Stimulated activated CD8-positive, alpha-beta memory T cell treated with anti-CD3 and anti-CD28 coated beads, Interleukin-12 subunit alpha, Interleukin-12 subunit beta, amount 100 ng/mL, for 24 hours (primary cell): ENCODE results near the gene PINK1.
"Not testable (repeated sequence)": the region's sequence is repeated elsewhere in the genome, so short reads cannot be mapped to it uniquely, and the experiment has no call there.

Experiments
- DNase-seq: peaks from one replicate; pipeline ENCODE4 v3.0.0-alpha.2; 2020; ENCODE audit errors: extremely low read depth

The PINK1 gene

DNA sequence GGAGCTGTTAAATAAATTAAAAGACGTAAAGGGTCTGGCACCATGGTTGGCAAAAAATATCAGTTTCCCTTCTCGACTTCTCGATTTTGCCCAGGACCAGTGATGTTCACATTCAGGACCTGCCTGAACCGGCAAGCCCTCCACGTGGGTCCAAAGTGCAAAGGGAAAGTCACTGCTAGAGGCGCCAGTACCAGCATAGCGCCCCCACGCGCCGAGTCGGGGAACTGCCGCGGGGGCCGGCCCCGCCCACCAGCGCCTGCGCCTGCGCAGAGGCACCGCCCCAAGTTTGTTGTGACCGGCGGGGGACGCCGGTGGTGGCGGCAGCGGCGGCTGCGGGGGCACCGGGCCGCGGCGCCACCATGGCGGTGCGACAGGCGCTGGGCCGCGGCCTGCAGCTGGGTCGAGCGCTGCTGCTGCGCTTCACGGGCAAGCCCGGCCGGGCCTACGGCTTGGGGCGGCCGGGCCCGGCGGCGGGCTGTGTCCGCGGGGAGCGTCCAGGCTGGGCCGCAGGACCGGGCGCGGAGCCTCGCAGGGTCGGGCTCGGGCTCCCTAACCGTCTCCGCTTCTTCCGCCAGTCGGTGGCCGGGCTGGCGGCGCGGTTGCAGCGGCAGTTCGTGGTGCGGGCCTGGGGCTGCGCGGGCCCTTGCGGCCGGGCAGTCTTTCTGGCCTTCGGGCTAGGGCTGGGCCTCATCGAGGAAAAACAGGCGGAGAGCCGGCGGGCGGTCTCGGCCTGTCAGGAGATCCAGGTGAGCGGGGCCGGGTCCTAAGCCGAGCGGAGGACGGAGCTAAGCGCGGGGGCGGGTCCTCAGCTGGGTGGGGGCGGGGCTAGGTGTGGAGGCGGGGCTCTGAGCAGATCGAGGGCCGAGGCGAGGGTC lies at the start of gene PINK1:
TSS of gene PINK1 (plus strand) at position 269 of the 875 bp plus-strand sequence. CDS start at position 360, 91 bp downstream.
- DNase-seq: peak; percentile 51

DNA sequence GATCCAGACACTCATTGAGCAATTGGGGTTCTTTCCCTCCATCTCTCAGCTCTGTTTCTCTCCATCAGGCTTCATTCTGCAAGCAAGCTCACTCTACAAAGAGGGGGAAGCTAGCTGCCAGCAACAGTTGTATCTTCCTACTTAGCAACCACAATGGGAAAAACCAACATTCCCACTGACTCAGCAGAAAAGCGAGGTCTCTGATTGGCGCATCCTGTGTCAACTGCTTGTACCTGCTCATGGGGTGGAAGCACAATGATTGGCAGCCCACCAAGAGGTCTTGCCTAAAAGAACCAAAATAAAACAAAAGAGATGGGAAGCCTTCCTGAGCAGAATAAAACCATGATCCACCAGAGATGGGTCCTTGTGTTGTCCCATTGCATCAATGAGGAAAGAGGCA lies 48.4 kb upstream of the PINK1 start:
- DNase-seq: no peak

DNA sequence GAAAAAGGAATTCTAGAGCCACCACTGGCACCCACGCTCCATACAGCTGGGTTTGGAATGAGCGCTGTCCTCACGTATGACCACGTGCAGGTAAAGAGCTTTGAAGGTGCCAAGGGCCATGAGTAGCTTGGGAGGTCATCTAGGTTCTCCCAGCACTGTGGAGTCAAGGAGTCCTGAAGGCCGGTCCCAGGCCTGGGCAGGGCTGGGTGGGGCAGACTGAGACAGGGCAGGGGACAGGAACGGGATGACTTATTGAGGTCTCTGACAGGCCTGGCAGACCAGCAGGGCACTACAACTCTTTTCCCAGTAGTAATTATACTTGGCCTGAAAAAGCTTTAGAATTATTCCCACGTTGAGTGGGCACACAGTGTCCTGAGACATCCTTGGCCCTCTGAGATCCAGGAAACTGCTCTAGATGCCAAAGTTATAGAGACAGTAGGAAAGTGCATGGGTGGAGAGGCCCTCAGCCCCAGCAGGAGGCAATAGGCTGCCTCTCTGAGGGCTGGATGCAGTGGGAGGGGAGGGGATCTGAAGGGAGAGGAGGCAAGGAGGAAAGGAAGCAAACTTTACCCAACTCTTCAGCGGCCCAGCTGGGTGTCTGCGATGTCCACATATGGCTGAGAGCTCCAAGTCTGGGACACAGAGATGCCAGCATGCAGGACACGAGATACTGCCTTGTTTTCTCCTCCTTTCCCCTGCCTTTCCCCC lies 46.2 kb upstream of the PINK1 start:
- no peak for DNase-seq

DNA sequence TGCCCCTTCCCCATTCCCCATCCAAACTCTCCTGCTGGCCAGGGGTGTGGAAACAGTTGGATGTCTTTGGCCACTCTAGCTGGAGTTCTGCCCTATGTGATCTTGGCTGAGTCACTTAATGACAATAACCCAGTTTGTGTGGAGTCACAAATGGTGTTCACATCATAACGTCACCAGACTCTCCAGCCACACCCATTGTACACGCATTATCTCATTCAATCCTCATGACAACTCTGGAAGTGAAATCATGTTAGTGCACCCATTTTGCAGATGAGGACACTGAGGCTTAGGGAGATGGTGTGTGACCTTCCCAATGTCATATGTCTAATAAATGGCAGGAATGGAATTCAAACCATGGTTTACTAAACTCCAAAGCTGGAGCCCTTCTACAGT lies 45.6 kb upstream of the PINK1 start:
- DNase-seq: no peak

DNA sequence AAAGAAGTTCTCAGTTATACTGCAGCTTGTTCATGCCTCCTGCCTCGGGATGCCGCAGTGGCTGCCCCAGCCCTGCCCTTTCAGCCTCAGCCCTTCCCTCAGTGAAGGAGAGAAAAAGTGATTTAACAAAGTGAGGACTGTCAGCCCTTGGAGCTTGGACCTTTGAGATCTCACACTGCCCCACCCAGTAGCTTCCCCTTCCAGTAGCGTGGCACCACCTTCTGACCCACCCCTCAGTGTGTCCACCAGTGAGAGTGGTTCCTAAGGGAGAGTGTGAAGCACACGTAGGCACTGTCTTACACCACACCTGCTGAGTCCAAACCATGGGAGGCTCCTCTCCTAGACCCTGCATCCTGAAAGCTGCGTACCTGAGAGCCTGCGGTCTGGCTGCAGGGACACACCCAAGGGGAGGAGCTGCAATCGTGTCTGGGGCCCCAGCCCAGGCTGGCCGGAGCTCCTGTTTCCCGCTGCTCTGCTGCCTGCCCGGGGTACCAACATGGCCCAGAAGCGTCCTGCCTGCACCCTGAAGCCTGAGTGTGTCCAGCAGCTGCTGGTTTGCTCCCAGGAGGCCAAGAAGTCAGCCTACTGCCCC lies 44.5 kb upstream of the PINK1 start, which contains the start of gene CDA:
TSS of gene CDA (plus strand) at position 464 of the 592 bp plus-strand sequence. CDS start at position 497, 33 bp downstream.
- DNase-seq: no peak

DNA sequence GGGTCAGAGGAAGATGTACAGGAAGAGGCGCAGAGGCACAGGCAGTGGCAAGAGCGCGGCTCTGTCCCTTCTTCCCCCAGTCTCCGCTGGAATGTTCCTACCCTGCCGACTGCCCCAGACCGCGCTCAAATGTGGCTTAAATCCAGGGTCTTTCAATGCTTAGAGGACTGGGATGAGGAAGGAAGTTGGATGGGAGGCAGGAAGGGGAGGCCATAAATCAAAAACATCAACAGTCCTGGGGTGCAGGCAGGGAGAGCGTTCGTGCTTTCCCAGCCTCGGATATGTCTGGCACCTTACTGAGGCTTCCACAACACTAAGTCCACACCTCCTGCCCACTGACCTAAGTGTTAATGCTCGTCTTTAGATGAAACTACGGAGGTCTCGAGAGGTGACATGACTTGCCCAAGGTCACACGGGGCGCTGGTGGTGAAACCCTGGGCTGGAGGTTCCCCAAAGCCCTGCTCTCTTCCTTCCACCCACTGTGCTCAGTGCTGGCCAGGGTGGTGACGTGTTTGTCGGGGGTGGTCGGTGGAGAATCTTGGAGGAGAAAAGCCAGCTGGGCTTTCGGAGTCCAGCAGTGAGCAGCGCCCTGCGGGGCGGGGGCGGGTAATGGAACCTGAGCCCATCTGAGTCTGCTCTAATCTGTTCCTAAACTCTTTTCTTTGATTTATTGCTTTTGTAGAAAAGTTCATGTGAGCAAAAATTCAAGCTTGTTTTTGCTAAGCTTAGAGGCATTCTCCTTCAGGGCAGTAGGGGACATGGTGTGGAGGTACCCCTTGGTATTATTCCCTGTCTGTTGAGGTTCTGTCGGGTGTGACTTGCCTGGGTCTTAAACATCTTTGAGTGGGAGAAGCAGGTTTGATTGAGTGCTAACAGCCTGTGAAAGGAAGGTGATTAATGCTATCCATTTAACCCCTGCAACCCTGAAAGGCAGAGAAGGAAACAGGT lies 43.7 kb upstream of the PINK1 start:
- DNase-seq: no peak

DNA sequence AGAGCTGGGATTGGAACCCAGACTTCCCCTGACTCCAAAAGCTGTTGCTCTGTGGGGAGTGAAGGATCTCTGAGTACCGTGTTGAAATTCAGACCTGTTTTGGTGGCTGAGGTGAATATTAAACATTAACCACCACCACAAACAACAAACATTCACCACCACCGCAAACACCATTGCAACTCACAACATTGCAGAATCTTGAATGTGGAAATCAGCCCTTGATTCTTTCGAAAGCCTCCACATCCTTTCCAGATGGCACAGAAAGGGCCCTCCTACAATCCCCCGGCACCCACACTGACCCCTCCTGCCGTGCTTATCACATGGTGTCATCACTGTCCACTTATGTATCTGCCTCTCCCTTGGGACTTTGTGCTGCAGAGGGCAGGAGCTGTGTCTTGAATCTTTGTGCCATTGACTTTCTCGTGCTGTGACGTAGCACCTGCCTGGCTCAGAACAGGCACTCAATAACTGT lies 42.9 kb upstream of the PINK1 start:
- no peak for DNase-seq

- no peak for DNase-seq
Measured at GRCh38 chr1:20593756-20594155, 39.5 kb upstream of the PINK1 start.

- no peak for DNase-seq
Measured at GRCh38 chr1:20594746-20595145, 38.5 kb upstream of the PINK1 start.

DNA sequence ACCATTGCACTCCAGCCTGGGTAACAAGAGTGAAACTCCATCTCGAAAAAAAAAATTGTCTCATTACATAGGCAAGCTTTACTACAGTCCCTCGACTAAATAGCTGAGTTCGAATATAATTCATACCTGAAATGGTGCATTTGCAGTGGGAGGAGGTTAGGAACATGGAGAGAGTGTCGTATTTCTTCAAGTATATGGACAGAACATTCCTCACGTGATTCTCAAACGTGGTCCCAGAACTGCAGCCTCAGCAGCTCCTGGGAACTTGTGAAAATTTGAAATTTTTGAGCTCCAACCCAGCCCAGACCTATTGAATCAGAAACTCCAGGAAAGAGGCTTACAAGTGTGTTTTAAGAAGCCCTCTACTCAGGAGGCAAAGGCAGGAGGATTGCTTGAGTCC lies 37.2 kb upstream of the PINK1 start:
- DNase-seq: no peak

- DNase-seq: no peak
Measured at GRCh38 chr1:20597650-20598049, 35.6 kb upstream of the PINK1 start.

- no peak for DNase-seq
Measured at GRCh38 chr1:20600156-20600555, 33.1 kb upstream of the PINK1 start.

GRCh38 chr1:20601129-20601825 lies 32.0 kb upstream of the PINK1 start:
- no peak for DNase-seq

GRCh38 chr1:20602851-20603450 lies 30.3 kb upstream of the PINK1 start:
- DNase-seq: no peak

DNA sequence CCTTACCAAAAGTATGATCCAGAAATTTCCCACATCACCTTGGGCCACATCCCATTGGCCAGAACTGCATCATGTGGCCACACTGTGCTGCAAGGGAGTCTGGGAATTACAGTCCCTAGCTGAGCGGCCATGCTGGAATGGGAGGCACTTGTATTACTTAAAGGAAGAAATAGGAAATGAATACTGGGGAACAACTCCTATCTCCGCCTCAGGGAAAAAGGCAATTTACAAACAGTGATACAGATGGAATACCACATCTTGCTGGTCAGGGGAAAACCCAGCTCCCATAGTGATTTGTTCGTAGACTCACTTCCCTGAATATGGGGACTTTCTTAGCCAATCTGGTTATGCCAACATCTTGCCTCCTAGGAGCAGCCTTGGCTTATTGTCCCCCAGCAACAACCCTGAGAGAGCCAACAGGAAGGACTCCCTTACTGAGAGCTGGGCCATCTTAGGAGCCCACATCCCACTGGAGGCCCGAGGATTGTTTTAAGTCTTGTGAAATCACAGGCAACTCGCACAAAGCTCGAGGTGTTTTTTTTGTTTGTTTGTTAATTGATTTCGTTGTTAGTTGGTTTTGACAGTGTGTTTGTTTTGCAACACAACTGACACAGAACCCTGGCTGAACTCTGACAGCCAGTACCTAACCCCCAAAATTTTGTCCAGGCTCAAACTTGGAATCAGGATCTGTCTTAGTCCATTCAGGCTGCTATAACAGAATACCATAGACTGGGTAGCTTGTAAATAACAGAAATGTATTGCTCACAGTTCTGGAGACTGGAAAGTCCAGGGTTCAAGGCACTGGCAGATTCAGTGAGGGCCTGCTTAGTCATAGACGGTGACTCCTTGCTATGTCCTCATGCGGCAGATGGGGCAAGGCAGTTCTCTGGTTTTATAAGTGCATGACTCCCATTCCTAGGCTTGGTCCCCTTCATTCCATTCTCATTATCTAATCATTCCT lies 29.5 kb upstream of the PINK1 start:
- no peak for DNase-seq

DNA sequence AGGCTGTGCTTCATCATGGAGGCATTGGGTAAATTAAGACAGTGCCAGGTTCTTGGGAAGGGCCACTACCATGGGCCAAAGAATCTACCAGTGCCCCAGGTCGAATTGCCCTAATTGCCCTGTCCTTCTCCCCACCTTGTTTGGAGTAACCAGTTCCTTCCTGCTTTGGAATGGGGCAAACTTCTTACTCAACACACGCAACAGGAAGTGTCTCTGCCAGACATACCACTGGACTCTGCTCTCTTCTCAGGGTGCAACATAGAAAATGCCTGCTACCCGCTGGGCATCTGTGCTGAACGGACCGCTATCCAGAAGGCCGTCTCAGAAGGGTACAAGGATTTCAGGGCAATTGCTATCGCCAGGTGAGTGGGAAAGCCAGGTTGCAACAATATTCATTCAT lies 28.6 kb upstream of the PINK1 start:
- DNase-seq: no peak

GRCh38 chr1:20606801-20607570 lies 26.3 kb upstream of the PINK1 start:
- not testable (repeated sequence) for DNase-seq

DNA sequence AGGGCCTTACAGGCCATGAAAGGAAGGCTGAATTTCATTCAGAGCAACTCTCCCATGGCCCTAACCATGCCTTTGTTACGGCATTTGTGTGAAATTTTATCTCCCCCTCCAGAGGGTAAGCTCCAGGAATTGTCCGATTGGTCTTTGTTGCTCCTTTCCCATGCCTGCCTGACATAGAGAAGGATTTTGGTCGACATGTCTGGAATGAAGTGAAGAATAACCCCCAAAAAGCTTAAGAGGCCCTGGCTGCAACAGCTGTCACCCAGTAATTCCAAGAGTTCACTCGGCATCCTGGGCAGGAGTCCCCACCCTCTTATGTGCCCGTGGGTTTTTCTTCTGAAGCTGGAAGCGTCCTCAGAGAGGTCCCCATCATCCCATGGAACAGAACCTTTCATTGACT lies 23.7 kb upstream of the PINK1 start:
- DNase-seq: no peak
